GM19463 (cell line): ENCODE results near the gene SUN3.
A peak's percentile ranks its signal among the peaks of the same experiment; 100 is the strongest.

Experiments
- ATAC-seq: cut with Tn5 transposase; IDR thresholded peaks from one replicate; pipeline ENCODE4 v1.9.1; 2021; ENCODE audit warnings: mild to moderate bottlenecking, moderate library complexity; ENCODE audit not compliant: unreplicated experiment

Gene SUN3

GRCh38 chr7:48028938-48029337 is at the start of gene SUN3:
TSS of gene SUN3 (minus strand) at chr7:48029107. CDS start at chr7:48028938, 169 bp downstream.
- no peak for ATAC-seq

GRCh38 chr7:48078470-48078869 is 49.6 kb upstream of the SUN3 start:
- no peak for ATAC-seq

GRCh38 chr7:48077423-48077822 is 48.5 kb upstream of the SUN3 start:
- no peak for ATAC-seq

DNA sequence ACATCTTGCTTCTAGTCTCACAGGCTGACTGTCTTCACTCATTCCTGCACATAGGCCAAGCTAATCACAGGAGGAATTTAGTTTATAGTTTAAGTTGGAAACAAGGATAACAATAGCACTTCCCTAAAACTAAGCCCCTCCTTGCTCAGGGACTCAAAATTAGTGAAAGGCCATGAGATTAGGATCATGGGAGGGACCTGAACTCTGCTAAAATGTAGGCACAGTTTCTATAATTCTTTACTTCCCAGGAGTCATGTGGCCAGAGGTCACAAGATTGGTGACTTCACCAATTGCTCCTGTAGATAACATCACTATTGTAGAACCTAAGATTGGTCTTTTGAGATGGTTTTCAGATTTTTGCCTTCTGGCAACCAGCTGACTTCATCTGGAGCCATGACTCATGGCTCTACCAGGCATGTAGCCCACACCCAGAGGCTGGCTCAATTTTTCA is 45.3 kb upstream of the SUN3 start:
- no peak for ATAC-seq

GRCh38 chr7:48067475-48067874 is 38.6 kb upstream of the SUN3 start:
- ATAC-seq = no peak

DNA sequence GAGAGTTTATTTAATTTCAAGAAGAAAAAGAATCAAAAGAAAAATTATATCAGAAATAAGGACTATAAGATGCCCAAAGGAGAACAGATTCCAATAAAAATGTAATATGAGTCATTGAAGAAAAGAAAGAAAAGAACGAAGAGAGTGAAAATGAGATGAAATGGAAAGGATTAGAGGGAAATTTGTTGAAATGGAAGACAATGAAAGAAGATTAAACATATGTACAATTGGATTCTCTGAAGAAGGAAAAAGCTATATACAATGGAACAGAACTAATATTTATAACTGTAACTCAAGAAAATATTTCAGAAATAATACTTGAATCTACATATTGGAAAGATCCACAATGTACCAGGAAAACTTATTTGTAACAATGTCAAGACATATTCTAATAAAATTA is 35.1 kb upstream of the SUN3 start:
- ATAC-seq = no peak

- ATAC-seq = no peak
Observed at GRCh38 chr7:48059706-48060105, 30.8 kb upstream of the SUN3 start.

DNA sequence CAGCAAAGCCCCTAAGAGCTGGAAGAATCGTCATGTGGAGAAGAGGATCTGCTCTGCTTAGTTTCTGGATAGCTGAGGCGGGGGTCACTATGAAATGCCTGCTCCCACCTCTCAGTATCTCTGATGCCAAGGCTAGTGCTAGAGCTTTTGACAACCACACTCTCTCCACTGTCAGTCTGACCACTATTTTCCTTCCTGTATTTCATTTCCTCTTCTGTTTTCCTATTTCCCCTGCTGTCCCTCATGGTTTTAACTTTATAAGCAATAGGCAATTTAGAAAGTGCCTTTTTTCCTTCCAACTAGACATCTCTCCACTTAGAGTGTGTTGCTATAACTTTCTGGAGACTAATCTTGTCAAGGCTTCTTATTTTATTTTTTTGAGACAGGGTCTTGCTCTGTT is 30.1 kb upstream of the SUN3 start:
- no peak for ATAC-seq

DNA sequence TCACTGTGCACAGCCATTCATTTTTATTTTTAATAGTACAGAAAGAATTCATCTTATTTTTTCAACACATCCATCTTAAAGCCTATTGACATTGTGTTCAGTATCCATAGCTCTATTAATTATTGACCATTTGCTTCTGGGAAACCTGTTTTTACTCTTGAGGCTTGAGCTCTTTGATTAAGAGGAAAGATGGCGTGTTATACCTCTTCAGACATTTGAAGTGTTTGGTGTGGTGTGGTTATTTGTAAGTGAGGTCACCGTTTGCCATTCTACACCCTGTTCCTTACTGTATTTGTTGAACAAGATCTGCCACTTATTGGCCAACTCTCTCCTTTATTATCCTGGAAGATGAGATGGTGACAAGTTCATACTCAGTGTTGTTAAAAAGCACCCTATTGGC is 24.8 kb upstream of the SUN3 start:
- no peak for ATAC-seq

DNA sequence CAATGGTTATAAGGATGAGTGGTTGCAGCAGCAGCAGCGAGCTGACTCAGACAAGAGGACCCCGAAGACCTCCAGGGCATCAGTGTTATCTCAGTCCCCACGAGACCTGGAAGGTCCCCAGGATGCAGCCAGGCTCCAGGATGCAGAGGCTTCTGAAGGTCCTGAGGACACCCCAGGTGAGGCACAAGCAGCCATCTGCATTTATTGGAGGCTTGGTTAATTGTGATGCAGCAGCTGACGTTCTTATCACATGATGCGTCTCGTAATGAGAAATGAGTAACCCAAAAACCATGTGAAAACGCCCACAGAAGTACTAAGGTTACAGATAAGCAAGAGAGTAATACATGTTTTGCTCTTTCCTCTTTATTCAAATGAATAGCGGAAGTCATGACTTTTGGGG is 23.8 kb upstream of the SUN3 start:
- ATAC-seq = peak; percentile 80

DNA sequence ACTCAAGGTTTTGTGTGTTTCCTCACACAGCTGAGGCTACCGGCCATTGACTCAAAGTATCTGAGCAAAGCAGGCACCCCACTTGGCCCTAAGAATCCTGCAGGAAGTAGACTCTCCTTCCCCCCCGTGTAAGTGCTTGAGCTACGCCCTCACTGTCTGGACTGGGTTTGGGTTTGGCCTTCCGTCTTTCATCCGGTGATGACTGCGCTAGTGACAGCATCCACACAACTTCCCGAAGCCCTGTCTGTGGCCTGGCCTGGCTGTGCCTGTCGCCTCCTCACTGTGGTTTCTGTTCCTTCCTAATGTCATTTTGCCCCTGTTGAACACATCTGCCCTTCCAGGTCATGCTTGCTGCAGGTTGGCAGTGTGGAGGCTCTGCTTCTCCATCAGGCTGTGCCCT is 20.9 kb upstream of the SUN3 start:
- no peak for ATAC-seq

GRCh38 chr7:48048113-48048512 is 19.2 kb upstream of the SUN3 start:
- ATAC-seq = no peak

DNA sequence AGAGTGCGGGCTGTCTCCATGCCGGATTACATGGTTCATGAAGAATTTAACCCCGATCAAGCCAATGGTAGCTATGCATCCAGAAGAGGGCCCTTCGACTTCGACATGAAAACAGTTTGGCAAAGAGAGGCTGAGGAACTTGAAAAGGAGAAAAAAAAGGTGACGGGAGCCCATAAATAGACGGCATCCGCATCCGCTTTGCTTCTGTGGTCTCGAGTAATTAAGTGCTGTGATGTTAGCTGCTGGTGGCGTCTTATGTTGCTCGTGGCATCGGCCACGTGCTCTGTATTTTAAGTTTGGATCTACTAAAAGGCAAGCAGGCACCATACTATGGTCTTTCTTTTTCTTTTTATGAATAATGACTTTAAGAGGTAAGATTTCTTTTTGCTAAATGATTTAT is 17.6 kb upstream of the SUN3 start:
- ATAC-seq = no peak

DNA sequence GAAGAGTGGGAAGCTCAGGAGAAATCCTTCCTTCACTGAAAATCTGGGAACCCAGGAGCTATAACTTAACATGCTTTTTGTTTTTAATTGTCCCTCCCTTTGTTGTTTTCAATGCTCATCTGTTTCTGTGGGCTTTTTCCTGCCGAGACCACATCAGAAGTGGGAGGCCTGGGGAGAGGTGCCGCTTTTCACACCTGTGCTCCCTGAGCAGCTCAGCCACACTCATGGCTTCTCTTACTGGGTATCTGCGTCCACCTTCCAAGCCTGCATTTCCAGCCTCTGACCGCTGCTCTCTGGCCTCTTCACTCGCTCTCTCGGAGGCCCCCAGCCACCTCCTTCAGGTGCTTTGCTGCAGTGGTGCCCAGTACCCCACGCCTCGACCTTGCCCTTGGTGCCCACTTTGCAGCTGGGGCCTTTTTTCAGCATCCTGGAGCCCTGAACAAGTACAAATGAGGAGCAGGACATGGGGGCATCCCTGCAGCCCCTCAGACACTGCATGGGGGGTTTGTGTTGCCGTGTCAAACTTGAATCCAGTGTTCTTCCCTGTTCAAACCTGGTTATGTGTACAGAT is 16.4 kb upstream of the SUN3 start:
- ATAC-seq = no peak

DNA sequence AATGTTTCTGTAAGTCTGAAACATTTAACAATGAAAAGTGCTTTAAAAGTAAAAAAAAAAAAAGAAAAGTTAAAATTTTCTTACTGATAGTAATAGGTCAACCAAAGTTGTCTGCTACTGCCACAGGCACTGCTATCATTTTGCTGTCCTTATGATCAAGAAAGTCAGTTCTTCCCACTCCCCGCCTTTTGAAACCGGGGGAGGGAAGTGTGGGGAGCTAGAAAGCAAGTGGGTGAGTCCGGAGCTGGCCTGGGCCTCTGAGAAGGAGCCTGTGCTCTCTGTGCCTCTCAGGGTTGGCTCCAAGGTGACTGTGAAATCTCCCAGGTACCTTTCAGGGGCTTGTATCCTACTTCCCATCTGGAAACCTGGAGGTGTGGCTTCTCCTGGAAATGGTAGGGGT is 13.7 kb upstream of the SUN3 start:
- no peak for ATAC-seq

- no peak for ATAC-seq
Observed at GRCh38 chr7:48042216-48042615, 13.3 kb upstream of the SUN3 start.

DNA sequence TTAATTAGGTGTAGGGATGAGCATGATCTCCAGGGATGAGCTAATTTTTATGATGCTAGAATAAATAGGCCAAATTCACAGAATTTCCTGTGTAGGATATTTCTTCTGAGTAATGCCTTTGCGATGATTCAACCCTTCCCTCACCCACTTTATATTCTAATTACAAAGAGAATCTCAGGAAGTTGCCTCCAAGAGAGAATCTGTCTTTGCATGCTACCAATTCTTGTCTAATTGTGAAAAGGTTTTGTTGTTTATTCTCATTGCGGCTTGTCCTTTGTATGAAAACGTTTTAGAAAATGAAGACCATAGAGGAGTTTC is 12.7 kb upstream of the SUN3 start:
- no peak for ATAC-seq

GRCh38 chr7:48040944-48041652 is 12.2 kb upstream of the SUN3 start:
- no peak for ATAC-seq

DNA sequence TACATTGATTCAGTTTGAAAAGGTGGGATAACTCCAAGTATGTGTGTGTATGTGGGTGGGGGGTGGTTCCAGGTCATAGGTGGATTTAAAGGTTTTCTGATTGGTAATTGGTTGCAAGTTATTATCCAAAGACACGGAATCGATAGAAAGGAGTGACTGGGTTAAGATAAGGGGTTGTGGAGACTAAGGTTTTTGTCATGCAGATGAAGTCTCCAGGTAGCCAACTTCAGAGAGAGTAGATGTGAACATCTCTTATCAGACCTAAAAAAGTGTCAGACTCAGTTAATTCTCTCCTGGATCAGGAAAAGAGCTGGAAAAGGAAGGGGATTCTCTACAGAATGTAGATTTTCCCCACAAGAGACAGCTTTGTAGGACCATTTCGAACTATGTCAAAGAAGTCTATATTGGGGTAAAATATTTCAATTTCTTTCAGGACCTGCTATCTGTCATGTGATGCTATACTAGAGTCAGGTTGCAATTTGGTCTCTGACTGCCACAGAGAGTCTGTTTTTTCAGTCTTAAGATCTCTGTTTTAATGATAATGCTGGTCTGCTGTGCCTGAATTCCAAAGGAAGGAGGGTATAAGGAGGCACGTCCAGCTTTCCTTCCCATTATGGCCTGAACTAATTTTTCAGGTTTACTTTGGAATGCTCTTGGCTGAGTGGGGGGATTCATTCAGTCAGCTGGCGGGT is 10.1 kb upstream of the SUN3 start:
- ATAC-seq = no peak

DNA sequence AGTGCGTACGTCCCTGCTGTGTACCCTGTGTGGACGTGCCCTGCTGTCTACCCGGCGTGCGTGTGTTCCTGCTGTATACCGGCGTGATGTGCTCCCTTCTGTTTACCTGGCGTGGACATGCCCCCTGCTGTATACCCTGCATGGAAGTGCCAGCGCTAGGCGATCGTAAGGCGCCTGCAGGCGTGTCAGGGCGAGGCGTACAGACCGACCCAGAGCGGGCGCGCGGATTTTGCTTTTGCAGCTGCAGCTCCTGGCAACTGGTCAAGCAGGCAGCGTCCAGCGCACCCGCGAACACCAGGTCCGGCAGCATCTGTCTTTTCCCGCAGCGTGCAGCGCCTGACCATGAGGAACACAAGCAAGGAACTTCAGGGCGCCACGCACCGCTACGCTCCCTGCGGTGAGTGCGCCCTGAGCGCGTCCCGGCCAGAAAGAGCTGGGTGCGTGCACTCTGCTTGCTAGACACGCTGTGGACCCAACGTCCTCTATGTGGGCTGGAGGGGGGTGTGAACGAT is 7.1 kb upstream of the SUN3 start:
- no peak for ATAC-seq

GRCh38 chr7:48035301-48035966 is 6.5 kb upstream of the SUN3 start, which contains the start of gene C7orf57:
TSS of gene C7orf57 (plus strand) at chr7:48035543. CDS start at chr7:48036309, 766 bp downstream.
- peak; percentile 100 for ATAC-seq

GRCh38 chr7:48033922-48034321 is 5.0 kb upstream of the SUN3 start:
- ATAC-seq = no peak
